GM12878 (cell line): ENCODE results near the gene ABCB10. TPM values are rescaled to one million over a fixed set of nuclear protein-coding genes. Genes with fewer than 3 reads are reported as not detected.

Experiments
- ATAC-seq: fragments of 200-7000 bp; cut with Tn5 transposase; 3 replicates; pipeline ENCODE4 v1.9.1; 2020; ENCODE audit warnings: mild to moderate bottlenecking, moderate library complexity
- BruUV-seq: library from RNA; stranded (reverse); fragments of 400-500 nt; replicated peaks from 2 replicates; lab custom pipeline; 2021; lab: Mats Ljungman, UMichigan
- CTCF ChIA-PET: fragments of 300-600 bp; sonication (Branson Sonifier 250); formaldehyde crosslinking; extraction: SDS; loops from one replicate; lab custom pipeline; 2021; ENCODE audit warnings: inconsistent platforms; lab: Yijun Ruan, JAX
- POLR2A ChIA-PET: fragments of 350-600 bp; formaldehyde crosslinking; extraction: SDS; loops from one replicate; lab custom pipeline; 2021; ENCODE audit warnings: inconsistent platforms; lab: Charles Lee
- RAD21 ChIA-PET: fragments of 300-600 bp; sonication (Branson Sonifier 250); formaldehyde crosslinking; loops from one replicate; lab custom pipeline; 2023; ENCODE audit warnings: antibody characterized with exemption; ENCODE audit not compliant: unreplicated experiment; lab: Charles Lee
- SMC1A ChIA-PET: fragments of 300-600 bp; sonication (Branson Sonifier 250); formaldehyde crosslinking; loops from one replicate; lab custom pipeline; 2023; ENCODE audit not compliant: unreplicated experiment, uncharacterized antibody; lab: Charles Lee
- DNase-seq: peaks from one replicate; pipeline ENCODE4 v3.0.0-alpha.2; 2011; ENCODE audit warnings: low read depth, low spot score
- FAIRE-seq: peaks from 3 replicates; lab custom pipeline; 2011; peaks lifted over from hg19 to GRCh38; lab: Jason Lieb, UNC
- H2AFZ ChIP-seq: 2 replicates; pipeline ENCODE4 v1.6.0; 2011; ENCODE audit warnings: low read depth, low read length, control low read depth; ENCODE audit not compliant: control insufficient read depth
- H3K27ac ChIP-seq: 2 replicates; pipeline ENCODE4 v1.5.1; 2011; ENCODE audit warnings: control low read depth; ENCODE audit not compliant: control insufficient read depth, insufficient read depth
- H3K27me3 ChIP-seq, 2 experiments: replicated peaks in 1 of 2; 2 replicates each; pipeline versions ENCODE4 v1.6.0 to v1.6.1; 2011; ENCODE audit warnings: low read length in 1 of 2; ENCODE audit not compliant: control insufficient read depth in 2 of 2, insufficient read depth in 2 of 2
- H3K36me3 ChIP-seq, 2 experiments: 2 replicates each; pipeline ENCODE4 v1.5.1; 2011; ENCODE audit warnings: low read length in 1 of 2; ENCODE audit not compliant: control insufficient read depth in 2 of 2, insufficient read depth in 2 of 2
- H3K4me1 ChIP-seq: 2 replicates; pipeline ENCODE4 v1.6.1; 2011; ENCODE audit warnings: mild to moderate bottlenecking, low read length, moderate library complexity, mixed read lengths; ENCODE audit not compliant: control insufficient read depth, insufficient read depth
- H3K4me2 ChIP-seq: 2 replicates; pipeline ENCODE4 v1.6.0; 2011; ENCODE audit warnings: control low read depth; ENCODE audit not compliant: control insufficient read depth, insufficient read depth
- H3K4me3 ChIP-seq: fragments of 200-600 bp; sonication (generic); 2 replicates; pipeline ENCODE4 v1.5.1; 2016
- H3K79me2 ChIP-seq: 2 replicates; pipeline ENCODE4 v1.6.0; 2011; ENCODE audit warnings: low read length; ENCODE audit not compliant: control insufficient read depth, insufficient read depth
- H3K9ac ChIP-seq: 2 replicates; pipeline ENCODE4 v1.8.0; 2011; ENCODE audit warnings: low read length, control low read depth, mixed read lengths; ENCODE audit not compliant: control insufficient read depth, insufficient read depth
- H3K9me3 ChIP-seq: replicated peaks from 3 replicates; pipeline ENCODE4 v1.5.1; 2011; ENCODE audit warnings: mild to moderate bottlenecking, low read length; ENCODE audit not compliant: control insufficient read depth, insufficient read depth
- H4K20me1 ChIP-seq: 2 replicates; pipeline ENCODE4 v1.6.0; 2011; ENCODE audit not compliant: control insufficient read depth, insufficient read depth
- CREB1 ChIP-seq: IDR thresholded peaks from 2 replicates; pipeline ENCODE4 v1.6.1; 2012; ENCODE audit warnings: low read depth, mild to moderate bottlenecking, inconsistent platforms
- CTCF ChIP-seq, 3 experiments: IDR thresholded peaks in 2 of 3; conservative IDR thresholded peaks in 1 of 3; 2 replicates each; pipeline ENCODE4 v1.5.1; 2011; ENCODE audit warnings: low read depth in 3 of 3, low read length in 3 of 3, mild to moderate bottlenecking in 3 of 3, control low read depth in 2 of 3, moderate library complexity in 2 of 3, inconsistent platforms in 1 of 3, mixed read lengths in 1 of 3; ENCODE audit not compliant: control insufficient read depth in 2 of 3, insufficient read depth in 1 of 3; ENCODE audit errors: extremely low read depth in 1 of 3
- HDAC6 ChIP-seq: fragments of 200-600 bp; sonication (generic); IDR thresholded peaks from one replicate; pipeline ENCODE4 v1.8.0; 2017; ENCODE audit warnings: antibody characterized with exemption; ENCODE audit not compliant: unreplicated experiment
- IKZF1 ChIP-seq: fragments of 450-650 bp; conservative IDR thresholded peaks from 2 replicates; pipeline ENCODE4 v1.6.1; 2017; ENCODE audit warnings: antibody characterized with exemption, mild to moderate bottlenecking
- MTA2 ChIP-seq: fragments of 450-650 bp; IDR thresholded peaks from 2 replicates; pipeline ENCODE4 v1.6.1; 2016; ENCODE audit warnings: low read depth, mild to moderate bottlenecking, moderate library complexity
- MTA3 ChIP-seq: IDR thresholded peaks from 2 replicates; pipeline ENCODE4 v1.6.1; 2012; ENCODE audit warnings: low read length, inconsistent platforms, borderline replicate concordance
- NFXL1 ChIP-seq: fragments of 450-650 bp; IDR thresholded peaks from 2 replicates; pipeline ENCODE4 v1.6.1; 2017; ENCODE audit warnings: antibody characterized with exemption, mild to moderate bottlenecking, borderline replicate concordance
- NR2F1 ChIP-seq: fragments of 450-650 bp; conservative IDR thresholded peaks from 2 replicates; pipeline ENCODE4 v1.6.1; 2017; ENCODE audit warnings: mild to moderate bottlenecking
- POLR2AphosphoS5 ChIP-seq: IDR thresholded peaks from 2 replicates; pipeline ENCODE4 v1.6.1; 2011; ENCODE audit warnings: mild to moderate bottlenecking, low read length, inconsistent platforms
- POU2F2 ChIP-seq: IDR thresholded peaks from 3 replicates; pipeline ENCODE4 v1.6.1; 2011; ENCODE audit warnings: low read depth, mild to moderate bottlenecking, low read length, borderline replicate concordance
- RBBP5 ChIP-seq: fragments of 200-600 bp; sonication (generic); conservative IDR thresholded peaks from 2 replicates; pipeline ENCODE4 v1.6.1; 2016
- RCOR1 ChIP-seq: conservative IDR thresholded peaks from 2 replicates; pipeline ENCODE4 v1.6.1; 2012; ENCODE audit warnings: low read depth, low read length, improper control_type of control experiment
- SPI1 ChIP-seq: IDR thresholded peaks from 2 replicates; pipeline ENCODE4 v1.6.1; 2011; ENCODE audit warnings: low read depth, mild to moderate bottlenecking, low read length, moderate library complexity, borderline replicate concordance; ENCODE audit not compliant: insufficient read depth
- SREBF1 ChIP-seq: IDR thresholded peaks from 2 replicates; pipeline ENCODE4 v1.6.1; 2012; ENCODE audit warnings: mild to moderate bottlenecking, low read length
- TCF3 ChIP-seq: IDR thresholded peaks from 2 replicates; pipeline ENCODE4 v1.6.1; 2012; ENCODE audit warnings: low read depth, mild to moderate bottlenecking, low read length, borderline replicate concordance; ENCODE audit not compliant: insufficient read depth
- WGBS: methylation state at CpG from one replicate; pipeline ENCODE4 v1.1.6; 2016; ENCODE audit warnings: low lambda C conversion rate; ENCODE audit not compliant: insufficient replicate concordance, insufficient coverage; ENCODE audit errors: missing lambda C conversion rate; 5-methylcytosine and 5-hydroxymethylcytosine counted together
- in situ Hi-C: fragments of 300-500 bp; cut with MboI; formaldehyde crosslinking; loops from 9 replicates; pipeline ENCODE4 v1.14.3; 2018; ENCODE audit warnings: mixed read lengths
- intact Hi-C: fragments of 100-400 bp; cut with micrococcal nuclease; formaldehyde crosslinking; loops from one replicate; pipeline ENCODE4 v1.14.2; 2022; ENCODE audit not compliant: unreplicated experiment
- polyA plus RNA-seq, 11 experiments: library from polyadenylated mRNA; depleted of rRNA in 4 of 11; unstranded in 6 of 11; stranded (reverse) in 5 of 11; fragments of >200 nt; fragmentation: Nextera tagmentation in 4 of 11; fragmentation: Illumina TruSeq in 1 of 11; extraction: Ambion mirVana in 4 of 11; extraction: Trizol in 1 of 11; gene quantifications; 1 replicate in 1 of 11; 2 replicates in 10 of 11; pipeline versions ENCODE4 v1.2.1 to v1.2.3, GENCODE V29; 2011 to 2016; ENCODE audit warnings: inconsistent platforms in 2 of 11, missing spikeins in 2 of 11, low read depth in 1 of 11
- total RNA-seq, 4 experiments: library from RNA; depleted of rRNA in 3 of 4; stranded (reverse); fragments of >200 nt in 3 of 4; fragmentation: Illumina TruSeq in 1 of 4; extraction: Trizol in 1 of 4; gene quantifications; 2 replicates each; pipeline versions ENCODE4 v1.2.1 to v1.2.3, GENCODE V29; 2013 to 2021

The ABCB10 gene
- total and polyA plus RNA-seq, 10 of the 15 experiments (the other 5 are each of a cell fraction or from before 2014, with no cell fraction given): 8.0 to 30.5 (median 16.7) TPM

DNA sequence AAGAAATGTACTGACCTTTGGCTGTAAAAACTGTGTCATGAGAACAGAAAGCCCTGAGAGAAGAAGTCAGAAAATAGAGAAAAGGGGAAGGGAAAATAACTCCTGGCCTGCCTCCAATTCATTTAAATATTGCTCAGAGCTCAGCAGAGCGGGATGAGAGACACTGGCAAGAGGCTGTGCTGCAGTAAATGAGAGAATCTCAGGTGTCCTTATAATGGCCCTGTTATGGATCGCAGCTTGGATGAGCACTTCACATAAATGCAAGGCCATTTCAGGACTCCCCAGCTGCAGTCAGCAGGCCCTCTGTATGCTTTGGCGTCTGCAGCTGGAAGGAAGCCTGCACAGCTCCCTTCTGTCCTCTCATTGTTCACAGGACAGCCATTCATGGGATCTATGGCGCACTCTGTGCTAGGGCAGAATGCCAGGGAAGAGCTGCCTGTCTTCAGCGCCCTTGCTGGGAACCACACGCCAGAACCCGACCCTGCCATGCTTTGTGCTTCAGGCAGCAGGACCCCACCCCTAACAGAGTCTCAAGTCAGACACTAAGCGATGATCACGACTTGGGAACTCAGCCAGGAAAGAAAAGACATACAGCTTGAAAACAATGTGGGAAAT lies 20.7 kb upstream of the ABCB10 start:
- H3K4me3 ChIP-seq: peak overlapping the region; percentile 35; the same call in 1 of the 2 replicates
- H3K4me1 ChIP-seq: peaks cover 9% of the 10 kb centered on the region
- H3K4me2 ChIP-seq: peak overlapping the region; percentile 82
- no peaks in the 10 kb centered on the region for H4K20me1 ChIP-seq
- H3K9ac ChIP-seq: peak overlapping the region; percentile 29; the same call in 1 of the 2 replicates
- SMC1A ChIA-PET: interaction anchor here (0.7 to 2.1 kb wide), 8 partner anchors 15 to 98 kb away, joined by 3 to 5 read pairs (median 4); no protein-coding TSS in a partner anchor
- no peaks in the 10 kb centered on the region; a peak in 1 of 4 replicates for H3K27me3 ChIP-seq
- FAIRE-seq (peak; percentile 92), ATAC-seq (peak; percentile 93), DNase-seq (peak; percentile 41)
- TF ChIP-seq POU2F2 (peak; percentile 32; the same call in 1 of the 3 replicates), NR2F1 (no peak), IKZF1 (0 out of 2 replicates have a peak, but pooled peaks have one; percentile 18), SREBF1 (no peak), HDAC6 (no peak), TCF3 (no peak), MTA3 (no peak), POLR2AphosphoS5 (no peak), RBBP5 (no peak), CTCF (IDR thresholded peaks at IDR 0.05 in 2 of 3, conservative IDR thresholded peaks at IDR 0.05 in 1 of 3; ENCODE audit: control insufficient read depth in 2 of 3, extremely low read depth in 1 of 3, insufficient read depth in 1 of 3, low read depth in 3 of 3, low read length in 3 of 3) (no peak), CREB1 (no peak), NFXL1 (no peak), RCOR1 (no peak), MTA2 (no peak), SPI1 (peak; percentile 84)
- no peaks in the 10 kb centered on the region for H3K36me3 ChIP-seq
- CTCF ChIA-PET: interaction anchor here (0.8 to 2.5 kb wide), 5 partner anchors 9 to 51 kb away, joined by 3 to 8 read pairs (median 4); partner anchors contain the start of gene ABCB10
- no peak overlapping the region for H3K27ac ChIP-seq
- BruUV-seq: no TSS peak
- in situ Hi-C loops (no loop called here), intact Hi-C loops (no loop called here)
- RAD21 ChIA-PET: interaction anchor here (0.9 to 2.4 kb wide), 5 partner anchors 21 to 732 kb away, joined by 3 to 20 read pairs (median 3); partner anchors contain the start of gene ABCB10
- 60% methylated on average over 9 of the region's 9 CpGs for WGBS
- POLR2A ChIA-PET: interaction anchor here (0.6 to 1.5 kb wide), 4 partner anchors 9 to 53 kb away, joined by 3 to 4 read pairs (median 4); partner anchors contain the start of gene ABCB10
- no peaks in the 10 kb centered on the region for H3K79me2 ChIP-seq
- H3K9me3 ChIP-seq: no peaks in the 10 kb centered on the region
- H2AFZ ChIP-seq: peak overlapping the region; percentile 64
